ENCODE results near the gene AIF1.
A peak's percentile ranks its signal among the peaks of the same experiment; 100 is the strongest.

Gene AIF1

DNA sequence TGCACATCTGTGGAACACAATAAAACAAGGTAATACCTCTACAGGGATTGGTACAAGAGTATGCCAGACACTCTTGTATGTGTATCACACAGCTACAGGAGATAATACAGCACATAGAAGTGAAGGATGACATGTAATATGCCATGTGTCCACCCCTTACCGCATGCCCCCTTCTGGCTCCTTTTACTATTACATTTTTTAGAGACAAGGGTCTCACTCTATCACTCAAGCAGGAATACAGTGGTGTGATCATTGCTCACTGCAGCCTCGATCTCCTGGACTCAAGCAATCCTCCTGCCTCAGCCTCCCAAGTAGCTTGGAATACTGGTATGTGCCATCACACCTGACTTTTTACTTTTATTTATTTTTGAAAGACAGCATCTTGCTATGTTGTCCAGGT lies 18.0 kb upstream of the AIF1 start:
- ATAC-seq = peak; percentile 82
- no peak for TF ChIP-seq TOX (CRISPR knock-in tag; IDR thresholded peaks at IDR 0.05; ENCODE audit: borderline replicate concordance)
- no peak for TF ChIP-seq ZFP30 (CRISPR knock-in tag; IDR thresholded peaks at IDR 0.05)
- TF ChIP-seq ZFP3 (CRISPR knock-in tag; IDR thresholded peaks at IDR 0.05) = no peak
- no peak for TF ChIP-seq TCF4 (CRISPR knock-in tag; IDR thresholded peaks at IDR 0.05; ENCODE audit: borderline replicate concordance)
- TF ChIP-seq PPARA (CRISPR knock-in tag; IDR thresholded peaks at IDR 0.05; ENCODE audit: borderline replicate concordance) = no peak
- no peak for TF ChIP-seq ISL1 (CRISPR knock-in tag; IDR thresholded peaks at IDR 0.05)
- no peak for TF ChIP-seq ARNTL (CRISPR knock-in tag; IDR thresholded peaks at IDR 0.05; ENCODE audit: borderline replicate concordance, low read depth)
- TF ChIP-seq ZC3H10 (CRISPR knock-in tag; IDR thresholded peaks at IDR 0.05) = no peak
- TF ChIP-seq, protein P1, sequence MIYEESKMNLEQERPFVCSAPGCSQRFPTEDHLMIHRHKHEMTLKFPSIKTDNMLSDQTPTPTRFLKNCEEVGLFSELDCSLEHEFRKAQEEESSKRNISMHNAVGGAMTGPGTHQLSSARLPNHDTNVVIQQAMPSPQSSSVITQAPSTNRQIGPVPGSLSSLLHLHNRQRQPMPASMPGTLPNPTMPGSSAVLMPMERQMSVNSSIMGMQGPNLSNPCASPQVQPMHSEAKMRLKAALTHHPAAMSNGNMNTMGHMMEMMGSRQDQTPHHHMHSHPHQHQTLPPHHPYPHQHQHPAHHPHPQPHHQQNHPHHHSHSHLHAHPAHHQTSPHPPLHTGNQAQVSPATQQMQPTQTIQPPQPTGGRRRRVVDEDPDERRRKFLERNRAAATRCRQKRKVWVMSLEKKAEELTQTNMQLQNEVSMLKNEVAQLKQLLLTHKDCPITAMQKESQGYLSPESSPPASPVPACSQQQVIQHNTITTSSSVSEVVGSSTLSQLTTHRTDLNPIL (CRISPR knock-in tag; IDR thresholded peaks at IDR 0.05; ENCODE audit: low read depth) = no peak
- no peak for TF ChIP-seq OSR1 (CRISPR knock-in tag; IDR thresholded peaks at IDR 0.05)
- TF ChIP-seq TSHZ2 (CRISPR knock-in tag; IDR thresholded peaks at IDR 0.05) = no peak
- TF ChIP-seq BACH2 (CRISPR knock-in tag; IDR thresholded peaks at IDR 0.05; ENCODE audit: borderline replicate concordance) = no peak
- no peak for TF ChIP-seq ZNF8 (CRISPR knock-in tag; IDR thresholded peaks at IDR 0.05)
- TF ChIP-seq ESRRG (CRISPR knock-in tag; IDR thresholded peaks at IDR 0.05) = no peak

DNA sequence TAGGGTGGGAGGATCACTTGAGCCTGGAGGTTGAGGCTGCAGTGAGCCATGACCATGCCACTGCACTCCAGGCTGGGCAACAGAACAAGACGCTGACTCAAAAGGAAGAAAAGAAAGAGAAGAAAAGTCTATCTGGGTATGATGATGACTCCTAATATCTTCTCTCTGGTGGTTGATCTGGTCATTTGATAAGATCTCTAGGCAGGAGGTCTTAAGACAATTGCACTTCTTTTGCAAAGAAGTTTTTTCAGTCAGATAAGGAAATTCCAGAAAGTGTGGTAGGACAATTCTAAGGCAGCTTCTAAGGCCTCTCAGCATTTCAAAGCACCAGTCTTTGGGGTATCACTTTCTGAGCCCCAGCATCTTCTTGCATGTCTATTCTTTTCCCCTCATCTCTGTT lies 7.7 kb upstream of the AIF1 start:
- no peak for ATAC-seq
- TF ChIP-seq ZNF8 (CRISPR knock-in tag; IDR thresholded peaks at IDR 0.05) = no peak
- TF ChIP-seq ARNTL (CRISPR knock-in tag; IDR thresholded peaks at IDR 0.05; ENCODE audit: borderline replicate concordance, low read depth) = no peak
- TF ChIP-seq, protein P1 (CRISPR knock-in tag; IDR thresholded peaks at IDR 0.05; ENCODE audit: low read depth) = no peak
- no peak for TF ChIP-seq ESRRG (CRISPR knock-in tag; IDR thresholded peaks at IDR 0.05)
- no peak for TF ChIP-seq ZFP30 (CRISPR knock-in tag; IDR thresholded peaks at IDR 0.05)
- no peak for TF ChIP-seq CSDC2 (CRISPR knock-in tag; IDR thresholded peaks at IDR 0.05)
- no peak for TF ChIP-seq ZFP3 (CRISPR knock-in tag; IDR thresholded peaks at IDR 0.05)
- no peak for TF ChIP-seq CSRNP3 (CRISPR knock-in tag; IDR thresholded peaks at IDR 0.05)

DNA sequence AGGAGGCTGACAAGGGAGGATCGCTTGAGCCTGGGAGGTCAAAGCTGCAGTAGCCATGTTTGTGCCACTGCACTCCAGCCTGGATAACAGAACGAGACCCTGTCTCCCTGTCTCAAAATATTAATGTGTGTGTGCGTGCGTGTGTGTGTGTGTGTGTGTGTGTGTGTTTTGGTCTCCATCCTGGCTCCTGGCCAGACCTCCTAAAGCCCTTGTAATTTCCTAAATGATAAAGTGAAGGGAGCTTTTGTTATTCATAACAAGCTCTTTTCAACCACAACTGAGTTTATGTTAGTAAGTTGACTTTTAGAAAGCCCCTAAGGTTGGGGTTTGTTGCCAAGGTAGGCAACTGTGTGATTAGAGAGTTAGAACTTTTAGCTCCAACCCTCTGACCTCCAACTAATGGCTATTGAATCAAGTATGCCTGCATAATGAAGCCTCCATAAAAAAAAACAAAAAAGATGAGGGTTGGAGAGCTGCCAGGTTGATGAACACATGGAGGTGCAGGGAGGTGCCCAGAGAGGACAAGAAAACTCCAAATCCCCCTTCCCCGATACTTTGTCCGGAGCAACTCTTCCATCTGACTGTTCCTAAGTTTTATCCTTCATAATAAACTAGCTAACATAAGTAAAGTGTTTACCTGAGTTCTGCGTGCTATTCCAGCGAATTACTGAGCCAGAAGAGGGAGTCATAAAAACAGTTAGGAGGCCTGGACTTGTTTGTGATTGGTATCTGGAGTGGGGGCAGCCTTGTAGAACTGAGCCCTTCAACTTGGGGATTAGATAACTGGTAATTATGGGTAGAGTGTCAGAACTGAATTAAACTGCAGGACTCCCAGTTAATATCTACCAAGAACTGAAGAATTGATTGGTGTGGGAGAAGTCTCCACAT lies 5.3 kb upstream of the AIF1 start:
- ATAC-seq = no peak
- TF ChIP-seq CSDC2 (CRISPR knock-in tag; IDR thresholded peaks at IDR 0.05) (no peak), POU6F1 (CRISPR knock-in tag; IDR thresholded peaks at IDR 0.05; ENCODE audit: borderline replicate concordance, low read depth) (no peak), ZNF8 (CRISPR knock-in tag; IDR thresholded peaks at IDR 0.05) (no peak), GLIS3 (CRISPR knock-in tag; IDR thresholded peaks at IDR 0.05) (no peak), SNAI2 (CRISPR knock-in tag; IDR thresholded peaks at IDR 0.05) (no peak), ZC3H10 (CRISPR knock-in tag; IDR thresholded peaks at IDR 0.05) (no peak), ISL1 (CRISPR knock-in tag; IDR thresholded peaks at IDR 0.05) (no peak), ESRRG (CRISPR knock-in tag; IDR thresholded peaks at IDR 0.05) (no peak), ZFP3 (CRISPR knock-in tag; IDR thresholded peaks at IDR 0.05) (no peak)
- TF ChIP-seq, protein P1 (CRISPR knock-in tag; IDR thresholded peaks at IDR 0.05; ENCODE audit: low read depth) = no peak

Measured in SK-N-SH treated with all-trans-retinoic acid at 6 μM for 48 hours (cell line).